HG03045 (cell line): ENCODE results near the gene DOHH.
"Not testable (repeated sequence)": the region's sequence is repeated elsewhere in the genome, so short reads cannot be mapped to it uniquely, and the experiment has no call there.

Experiments used
- ATAC-seq: cut with Tn5 transposase; IDR thresholded peaks from one replicate; pipeline ENCODE4 v1.9.1; 2021; ENCODE audit warnings: mild to moderate bottlenecking, moderate library complexity; ENCODE audit not compliant: unreplicated experiment

Gene DOHH

GRCh38 chr19:3534375-3535234 is 34.1 kb upstream of the DOHH start:
- no peak for ATAC-seq

GRCh38 chr19:3533563-3534216 is 33.2 kb upstream of the DOHH start:
- no peak for ATAC-seq

GRCh38 chr19:3533033-3533432 is 32.6 kb upstream of the DOHH start:
- ATAC-seq: no peak

GRCh38 chr19:3532154-3532786 is 31.8 kb upstream of the DOHH start:
- no peak for ATAC-seq

- ATAC-seq: no peak
Measured at GRCh38 chr19:3531716-3532115, 31.2 kb upstream of the DOHH start.

- ATAC-seq: no peak
Measured at GRCh38 chr19:3530389-3530788, 29.9 kb upstream of the DOHH start.

GRCh38 chr19:3529299-3529698 is 28.8 kb upstream of the DOHH start:
- not testable (repeated sequence) for ATAC-seq

GRCh38 chr19:3528539-3529211 is 28.2 kb upstream of the DOHH start:
- no peak for ATAC-seq

- ATAC-seq: no peak
Measured at GRCh38 chr19:3528080-3528479, 27.6 kb upstream of the DOHH start.

GRCh38 chr19:3527238-3527910 is 26.9 kb upstream of the DOHH start:
- no peak for ATAC-seq

- ATAC-seq: no peak
Measured at GRCh38 chr19:3526507-3527237, 26.2 kb upstream of the DOHH start.

GRCh38 chr19:3524904-3525451 is 24.5 kb upstream of the DOHH start:
- ATAC-seq: no peak

- ATAC-seq: no peak
Measured at GRCh38 chr19:3524078-3524842, 23.8 kb upstream of the DOHH start.

GRCh38 chr19:3523361-3524077 is 23.0 kb upstream of the DOHH start:
- no peak for ATAC-seq

GRCh38 chr19:3522421-3523360 is 22.2 kb upstream of the DOHH start:
- ATAC-seq: no peak

- no peak for ATAC-seq
Measured at GRCh38 chr19:3521104-3521445, 20.6 kb upstream of the DOHH start.
